Stimulated activated CD8-positive, alpha-beta memory T cell treated with anti-CD3 and anti-CD28 coated beads, Interleukin-15, amount 100 ng/mL, for 4 hours (primary cell): ENCODE measurements around the gene FGD3.
A peak's percentile ranks its signal among the peaks of the same experiment; 100 is the strongest.
"Not testable (repeated sequence)": the region's sequence is repeated elsewhere in the genome, so short reads cannot be mapped to it uniquely, and the experiment has no call there.

Experiments used
- DNase-seq, 2 donors: peaks; one replicate each; pipeline ENCODE4 v3.0.0-alpha.2; 2020; ENCODE audit warnings: low read depth in 2 of 2

The FGD3 gene

GRCh38 chr9:92978345-92978875 is 31.1 kb downstream of the FGD3 start:
- no peak for DNase-seq

GRCh38 chr9:92979283-92980056 is 32.1 kb downstream of the FGD3 start:
- DNase-seq = no peak

GRCh38 chr9:92980085-92980745 is 32.9 kb downstream of the FGD3 start:
- no peak for DNase-seq

- no peak for DNase-seq
Observed at GRCh38 chr9:92982130-92982529, 34.8 kb downstream of the FGD3 start.

- no peak for DNase-seq
Observed at GRCh38 chr9:92983984-92984589, 36.8 kb downstream of the FGD3 start.

- no peak for DNase-seq
Observed at GRCh38 chr9:92984976-92985375, 37.7 kb downstream of the FGD3 start.

- DNase-seq = peak in 1 of 2 donors; percentile 48
Observed at GRCh38 chr9:92986176-92987119, 39.1 kb downstream of the FGD3 start.

- DNase-seq = no peak
Observed at GRCh38 chr9:92988215-92988768, 41.0 kb downstream of the FGD3 start.

GRCh38 chr9:92989561-92989960 is 42.2 kb downstream of the FGD3 start:
- no peak for DNase-seq

- DNase-seq = no peak
Observed at GRCh38 chr9:92990461-92990860, 43.1 kb downstream of the FGD3 start.

GRCh38 chr9:92992549-92992948 is 45.2 kb downstream of the FGD3 start:
- no peak for DNase-seq

GRCh38 chr9:92998871-92999270 is 51.5 kb downstream of the FGD3 start:
- not testable (repeated sequence) for DNase-seq

GRCh38 chr9:93001031-93001430 is 53.7 kb downstream of the FGD3 start:
- DNase-seq = no peak

GRCh38 chr9:93002700-93003099 is 55.4 kb downstream of the FGD3 start:
- no peak for DNase-seq

GRCh38 chr9:93003552-93004407 is 56.5 kb downstream of the FGD3 start:
- peak; percentile 24 to 29 for DNase-seq

GRCh38 chr9:93004561-93004960 is 57.2 kb downstream of the FGD3 start:
- no peak for DNase-seq

GRCh38 chr9:93005876-93006275 is 58.6 kb downstream of the FGD3 start:
- no peak for DNase-seq

- no peak for DNase-seq
Observed at GRCh38 chr9:93007529-93008058, 60.3 kb downstream of the FGD3 start.

GRCh38 chr9:93008457-93008856 is 61.1 kb downstream of the FGD3 start:
- DNase-seq = no peak
